Lower leg skin (tissue), 3 donors: ENCODE measurements around the gene NCBP3.

Experiments
- POLR2A ChIP-seq, 2 donors: fragments of 450-650 bp; IDR thresholded peaks; one replicate each; pipeline ENCODE4 v1.6.1; 2016 to 2017; ENCODE audit warnings: antibody characterized with exemption in 2 of 2, mild to moderate bottlenecking in 1 of 2, moderate library complexity in 1 of 2
- TF ChIP-seq, protein P1 (sequence below), 3 donors: fragments of 450-650 bp; IDR thresholded peaks; one replicate each; pipeline ENCODE4 v1.5.1; 2016; ENCODE audit warnings: antibody characterized with exemption in 3 of 3, mild to moderate bottlenecking in 3 of 3, moderate library complexity in 2 of 3

DNA sequence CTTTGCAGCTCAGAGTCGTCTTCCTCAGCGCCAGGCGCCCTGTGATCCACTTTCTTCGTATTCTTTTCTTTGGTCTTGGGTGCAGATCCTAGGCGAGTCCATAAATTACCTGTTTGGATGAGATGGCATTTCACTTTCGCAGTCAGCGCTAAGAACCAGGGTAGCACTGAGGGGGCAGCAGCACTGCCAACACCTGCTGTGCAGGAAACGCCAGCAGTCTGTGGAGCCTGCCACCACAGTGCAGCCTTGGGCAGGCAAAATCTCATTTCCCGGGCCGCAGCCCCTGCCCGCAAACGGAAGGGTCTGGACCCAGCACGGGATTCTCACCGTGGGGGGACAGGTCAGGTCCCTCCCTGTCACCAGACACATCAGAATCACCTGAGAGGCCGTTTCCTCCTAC lies 32.9 kb downstream of the NCBP3 start:
- TF ChIP-seq, protein P1, sequence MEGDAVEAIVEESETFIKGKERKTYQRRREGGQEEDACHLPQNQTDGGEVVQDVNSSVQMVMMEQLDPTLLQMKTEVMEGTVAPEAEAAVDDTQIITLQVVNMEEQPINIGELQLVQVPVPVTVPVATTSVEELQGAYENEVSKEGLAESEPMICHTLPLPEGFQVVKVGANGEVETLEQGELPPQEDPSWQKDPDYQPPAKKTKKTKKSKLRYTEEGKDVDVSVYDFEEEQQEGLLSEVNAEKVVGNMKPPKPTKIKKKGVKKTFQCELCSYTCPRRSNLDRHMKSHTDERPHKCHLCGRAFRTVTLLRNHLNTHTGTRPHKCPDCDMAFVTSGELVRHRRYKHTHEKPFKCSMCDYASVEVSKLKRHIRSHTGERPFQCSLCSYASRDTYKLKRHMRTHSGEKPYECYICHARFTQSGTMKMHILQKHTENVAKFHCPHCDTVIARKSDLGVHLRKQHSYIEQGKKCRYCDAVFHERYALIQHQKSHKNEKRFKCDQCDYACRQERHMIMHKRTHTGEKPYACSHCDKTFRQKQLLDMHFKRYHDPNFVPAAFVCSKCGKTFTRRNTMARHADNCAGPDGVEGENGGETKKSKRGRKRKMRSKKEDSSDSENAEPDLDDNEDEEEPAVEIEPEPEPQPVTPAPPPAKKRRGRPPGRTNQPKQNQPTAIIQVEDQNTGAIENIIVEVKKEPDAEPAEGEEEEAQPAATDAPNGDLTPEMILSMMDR (IDR thresholded peaks at IDR 0.05): no peak
- TF ChIP-seq POLR2A (IDR thresholded peaks at IDR 0.05): no peak
